ENCODE results near the gene PLPP7. TPM values are rescaled to one million over a fixed set of nuclear protein-coding genes. Genes with fewer than 3 reads are reported as not detected.
A peak's percentile ranks its signal among the peaks of the same experiment; 100 is the strongest.

The PLPP7 gene
- polyA plus RNA-seq, 1 donor from 2014 or later = 0.87 TPM

DNA sequence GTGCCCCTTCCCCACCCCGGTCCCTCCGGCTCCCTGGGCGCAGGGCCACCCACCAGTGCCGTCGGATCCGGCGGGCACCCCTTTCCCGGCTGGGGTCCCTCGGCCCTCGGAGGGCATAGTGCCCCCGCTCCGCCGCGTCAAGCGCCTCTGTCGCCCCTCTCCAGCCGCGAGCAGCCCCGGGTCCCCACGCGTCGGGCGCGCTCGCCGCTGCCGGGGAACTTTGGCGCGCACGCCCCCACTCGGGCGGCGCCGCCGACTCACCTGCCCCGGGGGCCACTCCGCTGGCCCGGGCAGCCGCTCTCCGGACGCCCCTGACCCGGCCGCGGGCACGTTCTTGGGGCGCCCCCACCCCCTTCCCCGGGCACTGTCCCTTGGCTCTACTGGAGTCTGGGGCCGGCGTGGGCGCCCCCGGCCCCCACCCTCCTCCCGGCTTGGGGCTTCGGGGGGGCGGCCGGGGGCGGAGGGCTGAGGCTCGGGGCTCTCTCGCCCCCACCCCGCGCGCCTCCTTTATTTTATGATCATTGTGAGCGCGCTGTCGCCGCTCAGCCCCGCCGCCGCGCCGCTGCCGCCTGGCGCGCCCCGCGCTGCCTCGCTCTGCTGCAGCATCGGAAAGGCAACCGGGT is 12.1 kb upstream of the PLPP7 start:
- Histone ChIP-seq H3K27me3 (ENCODE audit: insufficient read depth, low read depth, low read length) (peaks cover 38% of the 10 kb centered on the region), H3F3A (ENCODE audit: insufficient read depth, low read length, poor library complexity, severe bottlenecking) (no peaks in the 10 kb centered on the region), H3K79me2 (replicated peaks; ENCODE audit: insufficient read depth, low read length) (no peaks in the 10 kb centered on the region), H3K4me2 (ENCODE audit: low read length) (no peak overlapping the region), H3K36me3 (ENCODE audit: insufficient read depth, low read length) (no peaks in the 10 kb centered on the region), H3K9me2 (ENCODE audit: insufficient read depth, low read length) (no peaks in the 10 kb centered on the region), H3K27ac (ENCODE audit: low read length) (no peak overlapping the region), H2AFZ (ENCODE audit: low read depth, low read length) (no peak overlapping the region), H3K9me3 (ENCODE audit: low read length) (no peaks in the 10 kb centered on the region), H3K4me3 (ENCODE audit: low read length) (peak overlapping the region; percentile 62), H3K9ac (ENCODE audit: low read length) (peak overlapping the region; percentile 50), H4K20me1 (ENCODE audit: insufficient read depth) (no peaks in the 10 kb centered on the region)
- TF ChIP-seq, protein P1, sequence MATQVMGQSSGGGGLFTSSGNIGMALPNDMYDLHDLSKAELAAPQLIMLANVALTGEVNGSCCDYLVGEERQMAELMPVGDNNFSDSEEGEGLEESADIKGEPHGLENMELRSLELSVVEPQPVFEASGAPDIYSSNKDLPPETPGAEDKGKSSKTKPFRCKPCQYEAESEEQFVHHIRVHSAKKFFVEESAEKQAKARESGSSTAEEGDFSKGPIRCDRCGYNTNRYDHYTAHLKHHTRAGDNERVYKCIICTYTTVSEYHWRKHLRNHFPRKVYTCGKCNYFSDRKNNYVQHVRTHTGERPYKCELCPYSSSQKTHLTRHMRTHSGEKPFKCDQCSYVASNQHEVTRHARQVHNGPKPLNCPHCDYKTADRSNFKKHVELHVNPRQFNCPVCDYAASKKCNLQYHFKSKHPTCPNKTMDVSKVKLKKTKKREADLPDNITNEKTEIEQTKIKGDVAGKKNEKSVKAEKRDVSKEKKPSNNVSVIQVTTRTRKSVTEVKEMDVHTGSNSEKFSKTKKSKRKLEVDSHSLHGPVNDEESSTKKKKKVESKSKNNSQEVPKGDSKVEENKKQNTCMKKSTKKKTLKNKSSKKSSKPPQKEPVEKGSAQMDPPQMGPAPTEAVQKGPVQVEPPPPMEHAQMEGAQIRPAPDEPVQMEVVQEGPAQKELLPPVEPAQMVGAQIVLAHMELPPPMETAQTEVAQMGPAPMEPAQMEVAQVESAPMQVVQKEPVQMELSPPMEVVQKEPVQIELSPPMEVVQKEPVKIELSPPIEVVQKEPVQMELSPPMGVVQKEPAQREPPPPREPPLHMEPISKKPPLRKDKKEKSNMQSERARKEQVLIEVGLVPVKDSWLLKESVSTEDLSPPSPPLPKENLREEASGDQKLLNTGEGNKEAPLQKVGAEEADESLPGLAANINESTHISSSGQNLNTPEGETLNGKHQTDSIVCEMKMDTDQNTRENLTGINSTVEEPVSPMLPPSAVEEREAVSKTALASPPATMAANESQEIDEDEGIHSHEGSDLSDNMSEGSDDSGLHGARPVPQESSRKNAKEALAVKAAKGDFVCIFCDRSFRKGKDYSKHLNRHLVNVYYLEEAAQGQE (IDR thresholded peaks at IDR 0.05; ENCODE audit: borderline replicate concordance) = no peak
- TF ChIP-seq MXI1 (conservative IDR thresholded peaks at IDR 0.05; ENCODE audit: poor library complexity, severe bottlenecking) = peak; percentile 29

DNA sequence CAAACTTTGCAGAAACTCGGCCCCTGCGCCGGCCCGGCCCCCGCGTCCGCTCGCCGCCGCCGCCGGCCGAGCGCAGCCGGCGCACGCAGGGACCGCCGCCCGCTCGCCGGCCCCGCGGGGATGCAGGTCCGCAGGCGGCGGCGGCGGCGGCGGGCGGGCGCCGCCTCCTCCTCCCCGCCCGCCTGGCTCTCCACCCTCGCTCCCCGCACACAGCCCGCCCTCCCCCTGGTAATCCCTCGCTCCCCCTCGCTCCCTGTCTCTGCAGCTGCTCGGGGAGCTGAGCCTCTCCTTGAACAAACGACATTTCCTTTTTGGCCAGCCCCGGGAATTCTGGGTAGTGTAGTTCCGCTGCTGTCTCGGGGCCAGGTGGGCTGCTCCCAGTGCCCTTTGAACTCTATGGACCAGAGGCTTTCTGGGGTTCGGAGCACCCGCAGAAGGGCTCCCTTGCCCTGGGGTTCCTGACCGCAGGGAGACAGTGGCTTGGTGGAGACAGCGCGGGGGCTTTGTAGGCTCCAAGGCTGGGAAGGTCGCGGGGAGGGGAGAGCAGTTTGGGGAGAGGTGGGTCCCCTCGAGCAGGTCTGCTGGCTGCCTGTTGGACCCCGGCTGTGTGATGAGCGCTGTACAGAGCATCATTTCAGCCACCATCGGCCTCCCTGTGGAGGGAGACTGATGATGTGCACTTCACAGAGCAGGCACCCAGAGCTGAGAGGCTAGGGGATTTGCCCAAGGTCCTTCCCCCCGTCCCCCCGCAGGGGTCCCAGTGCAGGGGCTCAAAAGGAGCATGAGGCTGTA is 11.4 kb upstream of the PLPP7 start:
- Histone ChIP-seq H3K79me2 (replicated peaks; ENCODE audit: insufficient read depth, low read length) (no peaks in the 10 kb centered on the region), H3K4me2 (ENCODE audit: low read length) (no peak overlapping the region), H3K9ac (ENCODE audit: low read length) (peak overlapping the region; percentile 50), H3K9me3 (ENCODE audit: low read length) (no peaks in the 10 kb centered on the region), H3F3A (ENCODE audit: insufficient read depth, low read length, poor library complexity, severe bottlenecking) (no peaks in the 10 kb centered on the region), H3K27me3 (ENCODE audit: insufficient read depth, low read depth, low read length) (peaks cover 45% of the 10 kb centered on the region), H3K9me2 (ENCODE audit: insufficient read depth, low read length) (no peaks in the 10 kb centered on the region), H4K20me1 (ENCODE audit: insufficient read depth) (no peaks in the 10 kb centered on the region), H3K4me3 (ENCODE audit: low read length) (peak overlapping the region; percentile 62), H2AFZ (ENCODE audit: low read depth, low read length) (no peak overlapping the region), H3K36me3 (ENCODE audit: insufficient read depth, low read length) (no peaks in the 10 kb centered on the region), H3K27ac (ENCODE audit: low read length) (no peak overlapping the region)
- TF ChIP-seq POLR2AphosphoS5 (IDR thresholded peaks at IDR 0.05) = no peak
- no peak for TF ChIP-seq EP300 (conservative IDR thresholded peaks at IDR 0.05; ENCODE audit: poor library complexity, severe bottlenecking)
- TF ChIP-seq RAD21 (conservative IDR thresholded peaks at IDR 0.05) = no peak
- no peak for TF ChIP-seq MXI1 (conservative IDR thresholded peaks at IDR 0.05; ENCODE audit: poor library complexity, severe bottlenecking)

DNA sequence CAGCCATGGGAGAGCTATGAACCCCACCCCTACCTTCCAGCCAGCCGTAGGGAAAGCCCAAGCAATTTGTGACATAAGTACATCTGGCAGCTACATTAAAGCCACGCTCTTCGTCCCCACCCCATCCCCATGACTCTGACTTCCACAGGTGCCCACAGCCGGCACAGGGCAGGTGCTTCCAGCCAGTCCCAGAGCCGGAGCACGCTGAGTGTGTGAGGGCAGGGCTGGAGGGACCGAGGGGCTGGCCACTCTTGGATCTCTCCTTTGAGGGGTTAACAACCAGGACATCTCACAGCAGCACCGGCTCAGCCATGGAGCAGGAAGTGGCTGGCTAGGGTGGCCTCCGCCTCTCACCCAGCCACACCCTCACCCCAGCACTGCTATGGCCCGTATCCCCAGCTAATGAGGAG is 10.8 kb upstream of the PLPP7 start:
- Histone ChIP-seq H2AFZ (ENCODE audit: low read depth, low read length) (no peak overlapping the region), H3K9ac (ENCODE audit: low read length) (no peak overlapping the region), H3F3A (ENCODE audit: insufficient read depth, low read length, poor library complexity, severe bottlenecking) (no peaks in the 10 kb centered on the region), H3K4me2 (ENCODE audit: low read length) (no peak overlapping the region), H3K27me3 (ENCODE audit: insufficient read depth, low read depth, low read length) (peaks cover 50% of the 10 kb centered on the region), H3K4me3 (ENCODE audit: low read length) (no peak overlapping the region), H3K27ac (ENCODE audit: low read length) (no peak overlapping the region), H3K36me3 (ENCODE audit: insufficient read depth, low read length) (no peaks in the 10 kb centered on the region), H3K79me2 (replicated peaks; ENCODE audit: insufficient read depth, low read length) (no peaks in the 10 kb centered on the region), H3K9me2 (ENCODE audit: insufficient read depth, low read length) (no peaks in the 10 kb centered on the region), H4K20me1 (ENCODE audit: insufficient read depth) (no peaks in the 10 kb centered on the region), H3K9me3 (ENCODE audit: low read length) (no peaks in the 10 kb centered on the region)
- TF ChIP-seq, protein P2, sequence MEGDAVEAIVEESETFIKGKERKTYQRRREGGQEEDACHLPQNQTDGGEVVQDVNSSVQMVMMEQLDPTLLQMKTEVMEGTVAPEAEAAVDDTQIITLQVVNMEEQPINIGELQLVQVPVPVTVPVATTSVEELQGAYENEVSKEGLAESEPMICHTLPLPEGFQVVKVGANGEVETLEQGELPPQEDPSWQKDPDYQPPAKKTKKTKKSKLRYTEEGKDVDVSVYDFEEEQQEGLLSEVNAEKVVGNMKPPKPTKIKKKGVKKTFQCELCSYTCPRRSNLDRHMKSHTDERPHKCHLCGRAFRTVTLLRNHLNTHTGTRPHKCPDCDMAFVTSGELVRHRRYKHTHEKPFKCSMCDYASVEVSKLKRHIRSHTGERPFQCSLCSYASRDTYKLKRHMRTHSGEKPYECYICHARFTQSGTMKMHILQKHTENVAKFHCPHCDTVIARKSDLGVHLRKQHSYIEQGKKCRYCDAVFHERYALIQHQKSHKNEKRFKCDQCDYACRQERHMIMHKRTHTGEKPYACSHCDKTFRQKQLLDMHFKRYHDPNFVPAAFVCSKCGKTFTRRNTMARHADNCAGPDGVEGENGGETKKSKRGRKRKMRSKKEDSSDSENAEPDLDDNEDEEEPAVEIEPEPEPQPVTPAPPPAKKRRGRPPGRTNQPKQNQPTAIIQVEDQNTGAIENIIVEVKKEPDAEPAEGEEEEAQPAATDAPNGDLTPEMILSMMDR (IDR thresholded peaks at IDR 0.05; ENCODE audit: poor library complexity, severe bottlenecking) = no peak
